IPS-18c (cell line): Measurements from ENCODE around the gene PACRG.

Experiments used
- H3K4me3 ChIP-seq: 2 replicates; pipeline ENCODE4 v1.7.0; 2013; ENCODE audit warnings: low read depth, mild to moderate bottlenecking, low read length, moderate library complexity; ENCODE audit not compliant: insufficient read depth
- H3K9me3 ChIP-seq: one replicate; pipeline ENCODE4 v1.6.1; 2013; ENCODE audit warnings: mild to moderate bottlenecking, low read length, moderate library complexity; ENCODE audit not compliant: control insufficient read depth, insufficient read depth

The PACRG gene

DNA sequence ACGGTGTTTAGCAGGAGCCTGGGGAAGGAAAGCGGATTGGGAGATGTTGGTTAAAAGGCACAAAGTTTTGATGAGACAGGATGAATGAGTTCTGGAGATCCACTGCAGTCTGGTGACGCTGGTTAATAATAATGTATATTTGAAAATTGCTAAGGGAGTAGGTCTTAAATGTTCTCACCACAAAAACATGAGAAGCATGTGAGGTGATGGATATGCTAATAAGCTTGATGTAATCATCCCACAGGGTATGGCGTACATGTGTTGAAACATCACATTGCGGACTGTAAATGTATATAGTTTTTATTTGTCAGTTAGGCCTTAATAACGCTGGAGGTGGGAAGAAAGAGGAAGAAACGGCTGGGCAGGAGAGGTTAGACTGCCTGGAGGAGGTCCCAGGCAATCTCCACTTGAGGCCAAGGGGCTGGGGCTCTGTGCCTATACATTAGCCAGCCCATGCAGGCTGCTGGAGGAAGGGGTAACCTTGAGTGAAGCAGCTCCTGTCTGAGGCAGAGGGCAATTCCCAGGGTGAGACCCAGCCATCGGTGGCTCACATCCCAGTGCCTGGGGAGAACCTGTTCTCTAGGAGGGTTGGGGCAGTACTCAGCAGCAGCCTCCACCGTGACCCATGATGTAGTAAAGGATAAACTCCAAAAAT is 498.5 kb downstream of the PACRG start:
- no peak overlapping the region for H3K4me3 ChIP-seq
- no peaks in the 10 kb centered on the region for H3K9me3 ChIP-seq

DNA sequence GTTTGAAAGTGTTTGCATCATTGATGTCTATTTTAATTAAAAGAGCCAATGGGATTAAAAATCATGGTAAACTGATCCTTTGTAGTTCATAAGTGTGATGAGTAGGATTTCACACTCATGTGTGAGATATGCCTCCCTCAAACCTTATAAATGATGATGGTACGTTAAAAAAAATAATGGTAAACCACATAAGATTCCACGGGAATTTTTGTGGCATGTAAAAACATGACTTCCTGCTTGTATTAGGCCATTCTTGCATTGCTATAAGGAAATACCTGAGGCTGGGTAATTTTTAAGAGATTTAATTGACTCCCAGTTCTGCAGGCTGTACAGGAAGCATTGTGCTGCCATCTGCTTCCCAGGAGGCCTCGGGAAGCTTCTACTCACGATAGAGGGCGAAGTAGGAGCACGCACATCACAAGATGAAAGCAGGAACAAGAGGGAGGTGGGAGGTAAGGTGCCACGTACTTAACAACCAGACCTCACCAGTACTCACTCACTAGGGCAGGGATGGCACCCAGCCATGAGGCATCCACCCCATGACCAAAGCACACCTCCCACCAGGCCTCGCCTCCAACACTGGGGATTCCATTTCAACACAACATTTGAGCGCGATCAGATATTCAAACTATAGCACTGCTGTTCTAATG is 499.2 kb downstream of the PACRG start:
- Histone ChIP-seq H3K4me3 (no peak overlapping the region), H3K9me3 (no peaks in the 10 kb centered on the region)

- H3K9me3 ChIP-seq = no peaks in the 10 kb centered on the region
Measured at GRCh38 chr6:163228041-163228440, 500.3 kb downstream of the PACRG start.

DNA sequence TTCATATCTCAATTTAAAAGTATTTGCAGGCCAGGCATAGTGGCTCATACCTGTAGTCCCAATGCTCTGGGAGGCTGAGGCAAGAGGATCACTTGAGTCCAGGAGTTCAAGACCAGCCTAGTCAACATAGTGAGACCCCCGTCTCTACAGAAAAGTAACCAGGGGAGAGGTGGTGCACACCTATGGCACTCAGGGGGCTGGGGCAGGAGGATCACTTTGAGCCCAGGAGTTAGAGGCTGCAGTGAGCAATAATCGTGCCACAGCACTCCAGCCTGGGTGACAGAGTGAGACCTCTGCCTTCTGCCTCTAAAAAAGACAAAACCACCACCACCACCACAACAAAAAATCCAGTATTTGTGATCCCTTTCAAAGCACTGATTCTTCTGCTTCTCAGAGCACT is 501.3 kb downstream of the PACRG start:
- H3K9me3 ChIP-seq = no peaks in the 10 kb centered on the region
- no peak overlapping the region for H3K4me3 ChIP-seq

More at GRCh38 chr6:163228041-163228440, 500.3 kb downstream of the PACRG start:
- H3K4me3 ChIP-seq = no peak overlapping the region

- H3K4me3 ChIP-seq = no peak overlapping the region
Measured at GRCh38 chr6:163230901-163231300, 503.1 kb downstream of the PACRG start.

GRCh38 chr6:163231356-163232014 is 503.7 kb downstream of the PACRG start:
- Histone ChIP-seq H3K4me3 (no peak overlapping the region), H3K9me3 (no peaks in the 10 kb centered on the region)

More at GRCh38 chr6:163230901-163231300, 503.1 kb downstream of the PACRG start:
- H3K9me3 ChIP-seq = no peaks in the 10 kb centered on the region

GRCh38 chr6:163232015-163232523 is 504.3 kb downstream of the PACRG start:
- no peaks in the 10 kb centered on the region for H3K9me3 ChIP-seq
- H3K4me3 ChIP-seq = no peak overlapping the region

GRCh38 chr6:163232649-163233048 is 504.9 kb downstream of the PACRG start:
- Histone ChIP-seq H3K4me3 (no peak overlapping the region), H3K9me3 (no peaks in the 10 kb centered on the region)

- H3K4me3 ChIP-seq = no peak overlapping the region
- no peaks in the 10 kb centered on the region for H3K9me3 ChIP-seq
Measured at GRCh38 chr6:163237110-163237509, 509.3 kb downstream of the PACRG start.

DNA sequence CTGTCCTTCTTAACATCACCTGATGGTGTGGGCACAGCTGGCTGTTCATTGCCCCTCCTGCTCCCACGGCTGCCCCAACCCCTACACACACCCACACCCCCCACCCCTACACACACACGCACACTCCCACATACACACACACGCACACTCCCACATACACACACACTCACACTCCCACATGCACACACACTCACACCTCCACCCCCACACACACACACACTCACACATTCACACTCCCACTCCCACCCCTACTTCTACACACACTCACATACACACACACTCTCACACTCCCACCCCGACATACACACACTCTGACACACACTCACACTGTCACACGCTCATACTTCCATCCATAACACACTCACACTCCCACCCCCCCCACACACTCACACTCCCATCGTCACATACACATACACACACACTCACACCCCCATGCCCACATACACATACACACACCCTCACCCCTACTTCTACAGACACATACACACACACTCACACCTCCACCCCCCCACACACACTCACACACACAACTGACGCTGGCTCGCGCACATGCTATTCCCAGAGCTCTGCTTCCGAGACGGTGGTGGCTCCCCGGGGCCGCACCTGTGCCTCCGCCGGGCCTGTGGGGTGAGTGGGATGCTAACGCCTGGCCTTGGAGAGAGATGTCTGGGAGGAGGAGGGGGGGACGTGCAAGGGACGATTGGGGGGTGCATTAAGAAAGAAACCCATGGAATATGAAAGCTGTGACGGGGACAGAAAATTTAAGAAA is 512.0 kb downstream of the PACRG start:
- H3K4me3 ChIP-seq = no peak overlapping the region
- H3K9me3 ChIP-seq = no peaks in the 10 kb centered on the region

GRCh38 chr6:163240556-163240955 is 512.8 kb downstream of the PACRG start:
- Histone ChIP-seq H3K4me3 (no peak overlapping the region), H3K9me3 (no peaks in the 10 kb centered on the region)

DNA sequence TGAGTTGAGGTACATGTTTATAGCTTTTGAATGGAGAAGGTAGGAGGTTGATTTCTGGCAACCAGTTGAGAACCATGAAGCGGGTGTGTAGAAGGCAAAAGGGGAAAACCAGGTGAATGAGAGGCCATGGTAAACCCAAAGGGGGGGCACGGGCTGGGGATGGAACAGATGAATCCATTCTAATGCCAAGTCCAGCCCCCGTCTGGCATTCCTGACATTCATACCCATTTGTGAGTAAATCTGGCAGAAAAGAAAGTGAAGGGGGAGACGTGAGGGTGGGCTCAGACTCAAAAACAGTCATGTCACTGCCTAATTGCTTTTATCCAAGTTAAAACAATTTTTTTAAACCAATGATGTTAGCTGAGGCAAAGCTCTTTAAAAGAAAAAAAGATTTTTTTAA is 513.9 kb downstream of the PACRG start:
- Histone ChIP-seq H3K4me3 (no peak overlapping the region), H3K9me3 (no peaks in the 10 kb centered on the region)

GRCh38 chr6:163243083-163243482 is 515.3 kb downstream of the PACRG start:
- H3K9me3 ChIP-seq = no peaks in the 10 kb centered on the region
- no peak overlapping the region for H3K4me3 ChIP-seq

DNA sequence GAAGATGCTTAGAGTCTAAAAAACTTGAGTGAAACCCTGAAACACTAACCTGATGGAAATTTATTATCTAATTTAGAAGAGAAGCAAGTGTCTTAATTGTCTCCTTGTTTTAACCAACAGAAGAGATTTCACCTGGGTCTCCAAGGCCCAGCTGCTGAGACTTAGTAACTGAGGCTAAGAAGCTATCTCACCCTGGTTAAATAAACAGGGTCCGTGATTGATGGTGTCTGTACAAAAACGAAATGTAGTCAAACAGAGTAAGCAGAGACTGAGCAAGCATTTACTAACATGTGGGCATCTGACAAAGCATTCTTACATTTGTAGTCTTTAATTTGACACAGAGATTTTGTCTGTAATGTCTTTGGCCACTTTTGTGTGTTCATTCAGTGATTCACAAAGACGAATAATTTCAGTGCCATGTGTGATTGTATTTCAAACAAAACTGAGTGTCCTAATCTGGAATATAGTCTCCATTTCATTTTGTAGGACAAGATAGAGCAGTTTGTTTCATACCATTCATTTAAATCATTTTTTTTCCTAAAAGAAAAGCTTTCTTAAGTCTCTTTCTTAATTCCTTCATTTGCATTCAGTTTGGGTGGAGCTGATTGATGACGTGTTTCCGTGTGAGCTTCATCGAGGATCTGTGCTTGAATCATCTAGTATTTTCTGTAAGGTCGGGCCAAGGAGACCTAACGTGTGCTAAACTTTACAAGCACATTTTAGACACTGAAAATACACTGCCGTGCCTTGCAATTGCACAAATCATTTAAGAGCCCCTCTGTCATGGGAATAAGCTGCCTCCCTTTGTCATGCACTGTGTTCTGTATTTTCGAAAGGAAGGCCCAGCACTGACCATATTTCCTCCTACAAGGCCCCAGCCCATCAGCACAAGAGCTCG is 516.2 kb downstream of the PACRG start:
- H3K9me3 ChIP-seq = no peaks in the 10 kb centered on the region
- H3K4me3 ChIP-seq = no peak overlapping the region

DNA sequence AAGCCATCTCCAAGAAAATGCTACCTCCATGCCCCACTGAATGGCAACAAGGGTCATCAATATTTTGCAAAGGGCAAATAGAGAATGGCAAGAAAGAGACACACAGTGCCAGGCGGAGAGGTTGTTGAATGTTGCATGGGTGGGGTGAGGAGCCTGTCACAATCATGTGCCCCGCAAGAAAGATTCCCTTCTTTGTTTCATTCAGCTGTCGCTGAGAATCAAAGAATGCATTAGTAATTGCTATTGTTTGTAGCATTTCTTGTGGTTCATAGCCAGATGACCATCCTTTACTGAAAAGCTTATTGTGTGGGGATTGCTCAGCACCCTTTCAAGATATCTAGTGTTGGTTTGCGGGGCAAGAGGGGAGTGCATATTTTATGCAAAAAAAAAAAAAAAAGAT is 520.3 kb downstream of the PACRG start:
- Histone ChIP-seq H3K9me3 (no peaks in the 10 kb centered on the region), H3K4me3 (no peak overlapping the region)

DNA sequence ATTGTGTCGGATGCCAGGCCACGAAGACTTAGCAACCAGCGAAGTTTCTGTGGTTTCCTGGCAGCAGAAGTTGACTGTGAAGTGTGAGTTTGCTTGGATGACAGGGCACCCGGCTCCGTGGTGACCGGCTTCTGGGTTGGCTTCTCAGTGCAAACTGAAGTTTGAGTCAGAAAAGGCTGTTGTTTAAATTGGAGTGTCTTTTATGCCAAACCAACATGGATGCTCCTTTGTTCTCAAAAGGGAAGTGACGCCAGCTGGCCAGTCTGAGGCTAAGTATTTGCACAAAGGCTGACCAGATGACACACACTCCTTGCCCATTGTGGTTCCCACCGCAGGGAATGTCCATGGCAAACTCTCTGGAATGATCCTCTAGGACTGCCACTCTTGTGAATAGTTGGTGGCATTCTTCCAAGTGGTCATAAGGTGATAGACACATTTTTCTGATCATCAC is 521.9 kb downstream of the PACRG start:
- Histone ChIP-seq H3K4me3 (no peak overlapping the region), H3K9me3 (no peaks in the 10 kb centered on the region)
